ENCODE measurements around the gene ZNF407.

The ZNF407 gene

DNA sequence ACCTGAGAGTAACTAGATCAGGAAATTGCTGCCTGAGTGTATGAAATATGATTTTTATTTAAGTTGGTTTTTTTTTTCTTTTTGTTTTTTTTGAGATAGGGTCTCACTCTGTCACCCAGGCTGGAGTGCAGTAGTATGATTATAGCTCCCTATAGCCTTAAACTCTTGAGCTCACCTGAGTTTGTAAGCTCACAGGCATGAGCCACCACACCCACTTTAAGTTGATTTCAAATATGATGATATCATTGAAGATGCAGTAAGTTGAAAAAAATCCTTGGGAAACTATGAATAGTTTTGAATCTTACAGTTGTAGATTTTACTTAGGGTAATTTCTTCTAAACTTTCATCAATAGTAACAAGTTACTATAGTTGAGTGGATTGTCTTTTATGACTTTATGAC is 234.7 kb downstream of the ZNF407 start (continued):
- no peak for TF ChIP-seq ZBTB20 (tag by site-specific recombination; IDR thresholded peaks at IDR 0.05)
- no peak for TF ChIP-seq ZNF146 (tag by site-specific recombination; IDR thresholded peaks at IDR 0.05)
- no peak for TF ChIP-seq HOXC10 (CRISPR knock-in tag; IDR thresholded peaks at IDR 0.05)
- no peak for TF ChIP-seq ZNF157 (tag by site-specific recombination; IDR thresholded peaks at IDR 0.05)

DNA sequence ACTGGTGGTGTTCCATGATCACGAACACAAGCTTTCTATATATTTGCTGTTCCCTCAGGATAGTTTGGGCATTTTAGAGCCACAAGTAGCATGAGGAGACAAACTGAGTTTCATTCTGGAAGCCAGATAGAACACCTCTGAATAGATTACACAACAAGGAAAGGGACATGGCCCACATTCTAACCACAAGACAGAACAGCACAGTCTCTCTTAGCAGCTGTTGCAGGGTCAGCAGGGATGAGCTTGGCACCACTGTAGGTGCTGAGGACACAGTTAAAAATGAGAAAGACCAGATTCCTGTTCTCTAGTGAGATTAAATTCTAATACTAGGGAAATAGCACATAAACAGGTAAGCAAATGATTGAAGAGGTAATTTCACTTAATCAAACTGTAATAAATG is 235.3 kb downstream of the ZNF407 start:
- H3K27ac ChIP-seq (ENCODE audit: extremely low read depth, low read depth, low read length), result no peak overlapping the region
- H3K4me3 ChIP-seq (ENCODE audit: low read depth, low read length), result no peak overlapping the region
- ChIA-PET CTCF (no interaction called here), POLR2A (no interaction called here)
- H3K36me3 ChIP-seq (ENCODE audit: control insufficient read depth in 2 of 2, insufficient read depth in 1 of 2, low read length in 2 of 2), result no peaks in the 10 kb centered on the region
- TF ChIP-seq ZNF214 (tag by site-specific recombination; IDR thresholded peaks at IDR 0.05; ENCODE audit: borderline replicate concordance) (no peak), ZNF560 (tag by site-specific recombination; IDR thresholded peaks at IDR 0.05; ENCODE audit: borderline replicate concordance) (no peak), ZFHX2 (tag by site-specific recombination; conservative IDR thresholded peaks at IDR 0.05) (no peak), SETDB1 (IDR thresholded peaks at IDR 0.05; ENCODE audit: insufficient read length, low read length) (no peak), SALL2 (tag by site-specific recombination; IDR thresholded peaks at IDR 0.05; ENCODE audit: borderline replicate concordance) (no peak), ZNF544 (tag by site-specific recombination; IDR thresholded peaks at IDR 0.05) (no peak), ZBTB8A (tag by site-specific recombination; IDR thresholded peaks at IDR 0.05) (no peak), ZNF585B (tag by site-specific recombination; IDR thresholded peaks at IDR 0.05) (no peak)
- TF ChIP-seq, protein P1, sequence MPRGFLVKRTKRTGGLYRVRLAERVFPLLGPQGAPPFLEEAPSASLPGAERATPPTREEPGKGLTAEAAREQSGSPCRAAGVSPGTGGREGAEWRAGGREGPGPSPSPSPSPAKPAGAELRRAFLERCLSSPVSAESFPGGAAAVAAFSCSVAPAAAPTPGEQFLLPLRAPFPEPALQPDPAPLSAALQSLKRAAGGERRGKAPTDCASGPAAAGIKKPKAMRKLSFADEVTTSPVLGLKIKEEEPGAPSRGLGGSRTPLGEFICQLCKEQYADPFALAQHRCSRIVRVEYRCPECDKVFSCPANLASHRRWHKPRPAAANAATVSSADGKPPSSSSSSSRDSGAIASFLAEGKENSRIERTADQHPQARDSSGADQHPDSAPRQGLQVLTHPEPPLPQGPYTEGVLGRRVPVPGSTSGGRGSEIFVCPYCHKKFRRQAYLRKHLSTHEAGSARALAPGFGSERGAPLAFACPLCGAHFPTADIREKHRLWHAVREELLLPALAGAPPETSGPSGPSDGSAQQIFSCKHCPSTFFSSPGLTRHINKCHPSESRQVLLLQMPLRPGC (tag by site-specific recombination; IDR thresholded peaks at IDR 0.05), result no peak
- TF ChIP-seq, protein P2, sequence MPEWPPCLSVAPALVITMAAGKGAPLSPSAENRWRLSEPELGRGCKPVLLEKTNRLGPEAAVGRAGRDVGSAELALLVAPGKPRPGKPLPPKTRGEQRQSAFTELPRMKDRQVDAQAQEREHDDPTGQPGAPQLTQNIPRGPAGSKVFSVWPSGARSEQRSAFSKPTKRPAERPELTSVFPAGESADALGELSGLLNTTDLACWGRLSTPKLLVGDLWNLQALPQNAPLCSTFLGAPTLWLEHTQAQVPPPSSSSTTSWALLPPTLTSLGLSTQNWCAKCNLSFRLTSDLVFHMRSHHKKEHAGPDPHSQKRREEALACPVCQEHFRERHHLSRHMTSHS (tag by site-specific recombination; IDR thresholded peaks at IDR 0.05), result no peak
- TF ChIP-seq, protein P3, sequence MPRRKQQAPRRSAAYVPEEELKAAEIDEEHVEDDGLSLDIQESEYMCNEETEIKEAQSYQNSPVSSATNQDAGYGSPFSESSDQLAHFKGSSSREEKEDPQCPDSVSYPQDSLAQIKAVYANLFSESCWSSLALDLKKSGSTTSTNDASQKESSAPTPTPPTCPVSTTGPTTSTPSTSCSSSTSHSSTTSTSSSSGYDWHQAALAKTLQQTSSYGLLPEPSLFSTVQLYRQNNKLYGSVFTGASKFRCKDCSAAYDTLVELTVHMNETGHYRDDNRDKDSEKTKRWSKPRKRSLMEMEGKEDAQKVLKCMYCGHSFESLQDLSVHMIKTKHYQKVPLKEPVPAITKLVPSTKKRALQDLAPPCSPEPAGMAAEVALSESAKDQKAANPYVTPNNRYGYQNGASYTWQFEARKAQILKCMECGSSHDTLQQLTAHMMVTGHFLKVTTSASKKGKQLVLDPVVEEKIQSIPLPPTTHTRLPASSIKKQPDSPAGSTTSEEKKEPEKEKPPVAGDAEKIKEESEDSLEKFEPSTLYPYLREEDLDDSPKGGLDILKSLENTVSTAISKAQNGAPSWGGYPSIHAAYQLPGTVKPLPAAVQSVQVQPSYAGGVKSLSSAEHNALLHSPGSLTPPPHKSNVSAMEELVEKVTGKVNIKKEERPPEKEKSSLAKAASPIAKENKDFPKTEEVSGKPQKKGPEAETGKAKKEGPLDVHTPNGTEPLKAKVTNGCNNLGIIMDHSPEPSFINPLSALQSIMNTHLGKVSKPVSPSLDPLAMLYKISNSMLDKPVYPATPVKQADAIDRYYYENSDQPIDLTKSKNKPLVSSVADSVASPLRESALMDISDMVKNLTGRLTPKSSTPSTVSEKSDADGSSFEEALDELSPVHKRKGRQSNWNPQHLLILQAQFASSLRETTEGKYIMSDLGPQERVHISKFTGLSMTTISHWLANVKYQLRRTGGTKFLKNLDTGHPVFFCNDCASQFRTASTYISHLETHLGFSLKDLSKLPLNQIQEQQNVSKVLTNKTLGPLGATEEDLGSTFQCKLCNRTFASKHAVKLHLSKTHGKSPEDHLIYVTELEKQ (tag by site-specific recombination; IDR thresholded peaks at IDR 0.05; ENCODE audit: borderline replicate concordance), result no peak
- H3K9me3 ChIP-seq (ENCODE audit: control insufficient read depth, insufficient read depth, low read depth, low read length), result no peaks in the 10 kb centered on the region
- H3K4me1 ChIP-seq (ENCODE audit: control insufficient read depth, insufficient read depth, low read length), result peaks cover 6% of the 10 kb centered on the region; the same call in 1 of the 2 replicates

DNA sequence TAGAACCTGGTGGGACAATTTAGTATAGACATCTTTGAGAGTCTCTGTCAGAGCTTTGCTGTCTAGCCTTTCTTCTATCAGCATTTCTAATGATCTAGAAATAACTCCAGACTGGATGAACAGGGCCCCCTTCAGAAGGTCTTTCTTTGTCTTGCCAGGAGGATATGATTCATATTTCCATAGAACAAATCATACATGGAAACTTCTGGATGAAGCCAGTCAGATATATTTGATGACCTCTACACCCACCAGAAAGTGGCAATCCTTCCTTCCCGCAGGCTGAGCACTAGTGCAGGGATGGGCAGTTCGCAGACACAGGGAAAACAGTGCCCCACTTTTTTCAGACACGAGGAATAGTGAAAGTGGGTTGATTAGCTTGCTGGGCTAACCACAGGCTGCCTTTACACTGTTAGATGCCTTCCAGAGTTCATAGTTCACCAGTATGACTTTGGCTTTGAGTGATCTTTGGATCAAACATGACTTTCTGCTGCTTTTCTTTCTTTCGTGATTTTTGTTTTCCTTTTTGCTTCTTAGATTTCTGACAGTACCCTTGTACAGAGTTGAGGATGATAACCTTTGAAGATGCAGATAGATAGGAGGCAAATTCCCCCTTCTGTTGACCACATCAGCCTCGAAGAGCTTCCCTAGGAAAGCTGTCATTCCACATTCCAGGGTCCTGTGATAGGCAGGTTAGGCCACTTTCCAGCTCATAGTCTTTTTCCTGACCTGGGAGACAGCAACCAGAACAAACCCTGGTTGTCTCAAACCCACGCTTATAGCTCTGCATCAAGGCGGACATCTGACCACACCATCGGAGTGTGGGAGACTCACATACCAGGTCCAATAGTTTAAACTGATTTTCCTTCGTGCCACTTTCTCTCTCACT is 237.0 kb downstream of the ZNF407 start:
- no peak overlapping the region for H3K4me3 ChIP-seq (ENCODE audit: low read depth, low read length)
- H3K4me1 ChIP-seq (ENCODE audit: control insufficient read depth, insufficient read depth, low read length), result peaks cover 6% of the 10 kb centered on the region; the same call in 1 of the 2 replicates
- no peaks in the 10 kb centered on the region for H3K9me3 ChIP-seq (ENCODE audit: control insufficient read depth, insufficient read depth, low read depth, low read length)
- no peak overlapping the region for H3K27ac ChIP-seq (ENCODE audit: extremely low read depth, low read depth, low read length)
- H3K36me3 ChIP-seq (ENCODE audit: control insufficient read depth in 2 of 2, insufficient read depth in 1 of 2, low read length in 2 of 2), result no peaks in the 10 kb centered on the region
- ChIA-PET POLR2A (no interaction called here), CTCF (interaction anchor here (0.6 to 2.3 kb wide), 3 partner anchors 14 to 111 kb away, joined by 3 to 12 read pairs (median 3); no protein-coding TSS in a partner anchor)
- TF ChIP-seq ZNF221 (tag by site-specific recombination; IDR thresholded peaks at IDR 0.05; ENCODE audit: borderline replicate concordance) (no peak), KLF8 (tag by site-specific recombination; IDR thresholded peaks at IDR 0.05) (no peak), KLF7 (tag by site-specific recombination; IDR thresholded peaks at IDR 0.05; ENCODE audit: borderline replicate concordance) (no peak), ZNF623 (tag by site-specific recombination; IDR thresholded peaks at IDR 0.05) (no peak), ZNF23 (tag by site-specific recombination; IDR thresholded peaks at IDR 0.05; ENCODE audit: borderline replicate concordance) (no peak), ZBTB49 (tag by site-specific recombination; IDR thresholded peaks at IDR 0.05; ENCODE audit: low read depth) (no peak)
- TF ChIP-seq, protein P4, sequence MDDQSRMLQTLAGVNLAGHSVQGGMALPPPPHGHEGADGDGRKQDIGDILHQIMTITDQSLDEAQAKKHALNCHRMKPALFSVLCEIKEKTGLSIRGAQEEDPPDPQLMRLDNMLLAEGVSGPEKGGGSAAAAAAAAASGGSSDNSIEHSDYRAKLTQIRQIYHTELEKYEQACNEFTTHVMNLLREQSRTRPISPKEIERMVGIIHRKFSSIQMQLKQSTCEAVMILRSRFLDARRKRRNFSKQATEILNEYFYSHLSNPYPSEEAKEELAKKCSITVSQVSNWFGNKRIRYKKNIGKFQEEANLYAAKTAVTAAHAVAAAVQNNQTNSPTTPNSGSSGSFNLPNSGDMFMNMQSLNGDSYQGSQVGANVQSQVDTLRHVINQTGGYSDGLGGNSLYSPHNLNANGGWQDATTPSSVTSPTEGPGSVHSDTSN (CRISPR knock-in tag; IDR thresholded peaks at IDR 0.05), result no peak

Measured in HEK293 (cell line).